Thyroid gland (tissue), 4 donors: ENCODE results near the gene BUD23.
A peak's percentile ranks its signal among the peaks of the same experiment; 100 is the strongest.

Experiments
- POLR2A ChIP-seq, 2 donors: fragments of 450-650 bp; IDR thresholded peaks; one replicate each; pipeline ENCODE4 v1.6.1; 2017; ENCODE audit warnings: antibody characterized with exemption in 2 of 2, mild to moderate bottlenecking in 2 of 2, moderate library complexity in 1 of 2
- TF ChIP-seq, protein P1 (sequence below), 6 experiments: fragments of 200-600 bp in 3 of 6; fragments of 450-650 bp in 3 of 6; sonication (generic) in 3 of 6; IDR thresholded peaks; one replicate each; pipeline ENCODE4 v1.5.1; 2016 to 2019; ENCODE audit warnings: antibody characterized with exemption in 6 of 6, mild to moderate bottlenecking in 2 of 6, inconsistent platforms in 1 of 6, moderate library complexity in 1 of 6

DNA sequence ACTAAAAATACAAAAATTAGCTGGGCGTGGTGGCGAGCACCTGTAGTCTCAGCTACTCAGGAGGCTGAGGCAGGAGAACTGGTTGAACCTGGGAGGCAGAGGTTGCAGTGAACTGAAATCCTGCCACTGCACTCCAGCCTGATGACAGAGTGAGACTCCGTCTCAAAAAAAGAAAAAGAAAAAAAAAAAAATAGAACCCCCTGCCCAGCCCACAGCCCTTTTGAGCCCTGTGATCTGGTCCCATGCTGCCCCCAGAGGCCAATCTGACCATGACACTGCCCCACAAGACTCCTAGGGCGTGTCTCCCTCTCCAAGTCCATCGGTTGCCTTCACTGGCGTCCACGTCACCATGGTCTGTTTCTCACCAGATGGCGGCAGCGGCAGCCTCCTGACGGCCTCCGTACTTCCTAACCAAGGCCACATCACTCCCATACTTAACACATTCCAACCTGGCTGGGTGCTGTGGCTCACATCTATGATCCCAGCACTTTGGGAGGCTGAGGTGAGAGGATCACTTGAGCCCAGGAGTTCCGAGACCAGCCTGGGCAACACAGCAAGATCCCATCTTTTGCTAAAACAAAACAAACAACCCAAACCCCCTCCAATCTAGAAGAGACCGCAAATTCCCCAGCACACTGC lies 18.1 kb downstream of the BUD23 start:
- TF ChIP-seq, protein P1, sequence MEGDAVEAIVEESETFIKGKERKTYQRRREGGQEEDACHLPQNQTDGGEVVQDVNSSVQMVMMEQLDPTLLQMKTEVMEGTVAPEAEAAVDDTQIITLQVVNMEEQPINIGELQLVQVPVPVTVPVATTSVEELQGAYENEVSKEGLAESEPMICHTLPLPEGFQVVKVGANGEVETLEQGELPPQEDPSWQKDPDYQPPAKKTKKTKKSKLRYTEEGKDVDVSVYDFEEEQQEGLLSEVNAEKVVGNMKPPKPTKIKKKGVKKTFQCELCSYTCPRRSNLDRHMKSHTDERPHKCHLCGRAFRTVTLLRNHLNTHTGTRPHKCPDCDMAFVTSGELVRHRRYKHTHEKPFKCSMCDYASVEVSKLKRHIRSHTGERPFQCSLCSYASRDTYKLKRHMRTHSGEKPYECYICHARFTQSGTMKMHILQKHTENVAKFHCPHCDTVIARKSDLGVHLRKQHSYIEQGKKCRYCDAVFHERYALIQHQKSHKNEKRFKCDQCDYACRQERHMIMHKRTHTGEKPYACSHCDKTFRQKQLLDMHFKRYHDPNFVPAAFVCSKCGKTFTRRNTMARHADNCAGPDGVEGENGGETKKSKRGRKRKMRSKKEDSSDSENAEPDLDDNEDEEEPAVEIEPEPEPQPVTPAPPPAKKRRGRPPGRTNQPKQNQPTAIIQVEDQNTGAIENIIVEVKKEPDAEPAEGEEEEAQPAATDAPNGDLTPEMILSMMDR (IDR thresholded peaks at IDR 0.05): peak in 5 of 6 experiments; percentile 28 to 56 (median 47)
- TF ChIP-seq POLR2A (IDR thresholded peaks at IDR 0.05): no peak
